VCaP (cell line): ENCODE results near the gene ZMYM2.

Experiments
- H3K27ac ChIP-seq: fragments of 450-650 bp; 2 replicates; pipeline ENCODE4 v1.5.1; 2017
- CTCF ChIP-seq: fragments of 450-650 bp; conservative IDR thresholded peaks from 2 replicates; pipeline ENCODE4 v1.5.1; 2017; ENCODE audit warnings: mild to moderate bottlenecking, moderate library complexity

The ZMYM2 gene

GRCh38 chr13:20124303-20124702 is 165.8 kb downstream of the ZMYM2 start:
- TF ChIP-seq CTCF, result no peak

GRCh38 chr13:20125129-20125782 is 166.7 kb downstream of the ZMYM2 start:
- peak overlapping the region; percentile 29; the same call in 1 of the 2 replicates for H3K27ac ChIP-seq
- TF ChIP-seq CTCF, result no peak

More at GRCh38 chr13:20124303-20124702, 165.8 kb downstream of the ZMYM2 start:
- no peak overlapping the region for H3K27ac ChIP-seq

GRCh38 chr13:20125783-20126165 is 167.2 kb downstream of the ZMYM2 start:
- H3K27ac ChIP-seq, result peak overlapping the region; percentile 29; the same call in 1 of the 2 replicates
- TF ChIP-seq CTCF, result no peak

- TF ChIP-seq CTCF, result no peak
- peak overlapping the region; percentile 93 for H3K27ac ChIP-seq
These were observed 168.2 kb downstream of the ZMYM2 start for GRCh38 chr13:20126541-20127261.

GRCh38 chr13:20127262-20127561 is 168.7 kb downstream of the ZMYM2 start:
- TF ChIP-seq CTCF, result no peak
- peak overlapping the region; percentile 93 for H3K27ac ChIP-seq

GRCh38 chr13:20127562-20128458 is 169.3 kb downstream of the ZMYM2 start:
- H3K27ac ChIP-seq, result peak overlapping the region; percentile 93

More at GRCh38 chr13:20127562-20128458, 169.3 kb downstream of the ZMYM2 start:
- peak; percentile 67 for TF ChIP-seq CTCF
